Ishikawa (cell line): ENCODE data around the gene PYGL.

Source experiments
- CEBPB ChIP-seq: IDR thresholded peaks from 2 replicates; pipeline ENCODE4 v1.6.1; 2012
- CREB1 ChIP-seq: IDR thresholded peaks from 2 replicates; pipeline ENCODE4 v1.6.1; 2012; ENCODE audit warnings: low read depth
- EGR1 ChIP-seq: IDR thresholded peaks from 2 replicates; pipeline ENCODE4 v1.6.1; 2012
- EP300 ChIP-seq: IDR thresholded peaks from 2 replicates; pipeline ENCODE4 v1.6.1; 2012; ENCODE audit warnings: borderline replicate concordance
- FOXM1 ChIP-seq: IDR thresholded peaks from 2 replicates; pipeline ENCODE4 v1.6.1; 2012; ENCODE audit warnings: low read depth, borderline replicate concordance
- MAX ChIP-seq: IDR thresholded peaks from 2 replicates; pipeline ENCODE4 v1.6.1; 2012
- NFIC ChIP-seq: IDR thresholded peaks from 2 replicates; pipeline ENCODE4 v1.6.1; 2012
- RAD21 ChIP-seq: IDR thresholded peaks from 2 replicates; pipeline ENCODE4 v1.6.1; 2012; ENCODE audit warnings: low read depth
- REST ChIP-seq: IDR thresholded peaks from 2 replicates; pipeline ENCODE4 v1.6.1; 2012; ENCODE audit warnings: low read depth, mild to moderate bottlenecking
- TAF1 ChIP-seq: IDR thresholded peaks from 2 replicates; pipeline ENCODE4 v1.6.1; 2012; ENCODE audit warnings: low read depth, mild to moderate bottlenecking
- TCF12 ChIP-seq: IDR thresholded peaks from 2 replicates; pipeline ENCODE4 v1.6.1; 2012; ENCODE audit warnings: low read depth
- TEAD4 ChIP-seq: IDR thresholded peaks from 2 replicates; pipeline ENCODE4 v1.6.1; 2012
- USF1 ChIP-seq: IDR thresholded peaks from 2 replicates; pipeline ENCODE4 v1.6.1; 2012
- YY1 ChIP-seq: IDR thresholded peaks from 2 replicates; pipeline ENCODE4 v1.6.1; 2012; ENCODE audit warnings: low read depth
- ZBTB7A ChIP-seq: IDR thresholded peaks from 2 replicates; pipeline ENCODE4 v1.6.1; 2012; ENCODE audit warnings: low read depth

The PYGL gene

GRCh38 chr14:50897658-50898175 lies 46.6 kb downstream of the PYGL start:
- TF ChIP-seq USF1 (no peak), REST (no peak), EGR1 (no peak), YY1 (no peak), CREB1 (no peak), CEBPB (no peak), NFIC (no peak), RAD21 (no peak), MAX (no peak), TEAD4 (no peak), TCF12 (no peak), TAF1 (no peak), ZBTB7A (no peak), EP300 (no peak), FOXM1 (no peak)

GRCh38 chr14:50892255-50892654 lies 52.0 kb downstream of the PYGL start:
- no peak for TF ChIP-seq EP300
- TF ChIP-seq TEAD4: no peak
- no peak for TF ChIP-seq MAX
- TF ChIP-seq CEBPB: no peak
- TF ChIP-seq ZBTB7A: no peak
- no peak for TF ChIP-seq RAD21
- TF ChIP-seq YY1: no peak
- no peak for TF ChIP-seq TAF1
- no peak for TF ChIP-seq REST
- no peak for TF ChIP-seq CREB1
- TF ChIP-seq USF1: no peak
- no peak for TF ChIP-seq NFIC
- no peak for TF ChIP-seq FOXM1
- no peak for TF ChIP-seq EGR1
- TF ChIP-seq TCF12: no peak

- no peak for TF ChIP-seq FOXM1
- no peak for TF ChIP-seq TCF12
- no peak for TF ChIP-seq CEBPB
- TF ChIP-seq ZBTB7A: no peak
- no peak for TF ChIP-seq RAD21
- TF ChIP-seq REST: no peak
- TF ChIP-seq EP300: no peak
- no peak for TF ChIP-seq YY1
- TF ChIP-seq TEAD4: no peak
- TF ChIP-seq CREB1: no peak
- no peak for TF ChIP-seq USF1
- TF ChIP-seq MAX: no peak
- no peak for TF ChIP-seq EGR1
- no peak for TF ChIP-seq TAF1
- no peak for TF ChIP-seq NFIC
Measured at GRCh38 chr14:50887476-50887875, 56.8 kb downstream of the PYGL start.

- TF ChIP-seq TAF1: no peak
- TF ChIP-seq USF1: no peak
- TF ChIP-seq FOXM1: no peak
- no peak for TF ChIP-seq ZBTB7A
- TF ChIP-seq CEBPB: no peak
- TF ChIP-seq MAX: no peak
- no peak for TF ChIP-seq EGR1
Measured at GRCh38 chr14:50883827-50884197, 60.5 kb downstream of the PYGL start.
